Cardiac muscle cell (in vitro differentiated cells and primary cell): ENCODE data around the gene PFKFB2. TPM values are rescaled to one million over a fixed set of nuclear protein-coding genes. Genes with fewer than 3 reads are reported as not detected.

Source experiments
- DNase-seq, 2 donors: peaks; one replicate each; pipeline versions ENCODE4 v3.0.0 to v3.0.0-alpha.2; 2010 to 2017; ENCODE audit warnings: low read depth in 1 of 2, low spot score in 1 of 2
- H3K27ac ChIP-seq: fragments of 200-600 bp; sonication (generic); 2 replicates; pipeline ENCODE4 v1.5.1; 2016
- H3K27me3 ChIP-seq: fragments of 200-600 bp; sonication (generic); 2 replicates; pipeline ENCODE4 v1.6.0; 2016; ENCODE audit warnings: control low read depth
- H3K36me3 ChIP-seq: fragments of 200-600 bp; sonication (generic); 2 replicates; pipeline ENCODE4 v1.5.1; 2016; ENCODE audit warnings: control low read depth
- H3K4me1 ChIP-seq: fragments of 200-600 bp; sonication (generic); 2 replicates; pipeline ENCODE4 v1.8.1; 2017; ENCODE audit warnings: low read depth, mild to moderate bottlenecking, mixed run types
- H3K4me3 ChIP-seq: fragments of 200-600 bp; sonication (generic); 2 replicates; pipeline ENCODE4 v1.5.1; 2016; ENCODE audit warnings: mild to moderate bottlenecking
- H3K9me3 ChIP-seq: fragments of 200-600 bp; sonication (generic); 2 replicates; pipeline ENCODE4 v1.5.1; 2017; ENCODE audit warnings: low read depth, mild to moderate bottlenecking, control low read depth
- polyA plus RNA-seq: library from polyadenylated mRNA; unstranded; fragments of >200 nt; fragmentation: Nextera tagmentation; extraction: Ambion mirVana; gene quantifications from 2 replicates; pipeline ENCODE4 v1.2.1, GENCODE V29; 2016
- total RNA-seq: library from RNA; depleted of rRNA; stranded (reverse); fragments of >200 nt; gene quantifications from 2 replicates; pipeline ENCODE4 v1.2.3, GENCODE V29; 2016
- TF ChIP-seq, protein P1 (sequence below): IDR thresholded peaks from 2 replicates; pipeline ENCODE4 v1.5.1; 2012; ENCODE audit warnings: low read depth, mild to moderate bottlenecking, low read length

Gene PFKFB2
- total and polyA plus RNA-seq, 2 experiments from 2014 or later, result 3.6 to 6.0 TPM

DNA sequence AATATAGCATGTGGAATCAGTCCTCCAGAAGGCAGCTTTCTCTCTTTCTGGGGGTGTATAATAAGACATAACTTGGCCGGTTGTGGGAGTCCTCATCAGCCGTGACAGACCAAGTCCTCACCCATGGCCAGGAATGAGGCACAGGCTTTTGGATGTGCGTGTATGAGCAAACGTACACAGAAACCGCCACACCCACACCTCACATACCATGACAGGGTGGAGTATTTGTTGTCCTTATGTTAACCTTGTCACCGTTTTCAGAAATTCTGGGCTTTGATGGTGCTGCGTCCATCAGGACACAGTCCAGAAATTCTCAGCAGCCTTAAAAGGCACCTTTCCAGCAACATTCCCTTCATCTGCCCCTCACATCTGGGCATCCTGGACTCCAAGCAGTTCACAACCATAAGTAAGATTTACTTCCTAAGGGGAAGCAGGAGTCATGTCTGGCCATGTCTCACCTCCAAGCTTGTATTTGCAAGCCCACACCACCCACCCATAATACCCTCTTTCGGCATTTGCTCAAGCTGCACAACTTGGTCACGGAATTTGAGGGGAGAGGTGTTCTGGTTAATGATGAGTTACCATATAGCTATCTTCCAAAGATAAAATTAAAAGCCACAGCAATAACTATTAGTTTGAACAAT, 32.9 kb upstream of the PFKFB2 start:
- no peak for DNase-seq
- no peak overlapping the region for H3K4me3 ChIP-seq
- H3K9me3 ChIP-seq, result no peaks in the 10 kb centered on the region
- H3K36me3 ChIP-seq, result no peaks in the 10 kb centered on the region
- H3K27ac ChIP-seq, result no peak overlapping the region
- H3K27me3 ChIP-seq, result no peaks in the 10 kb centered on the region
- TF ChIP-seq, protein P1, sequence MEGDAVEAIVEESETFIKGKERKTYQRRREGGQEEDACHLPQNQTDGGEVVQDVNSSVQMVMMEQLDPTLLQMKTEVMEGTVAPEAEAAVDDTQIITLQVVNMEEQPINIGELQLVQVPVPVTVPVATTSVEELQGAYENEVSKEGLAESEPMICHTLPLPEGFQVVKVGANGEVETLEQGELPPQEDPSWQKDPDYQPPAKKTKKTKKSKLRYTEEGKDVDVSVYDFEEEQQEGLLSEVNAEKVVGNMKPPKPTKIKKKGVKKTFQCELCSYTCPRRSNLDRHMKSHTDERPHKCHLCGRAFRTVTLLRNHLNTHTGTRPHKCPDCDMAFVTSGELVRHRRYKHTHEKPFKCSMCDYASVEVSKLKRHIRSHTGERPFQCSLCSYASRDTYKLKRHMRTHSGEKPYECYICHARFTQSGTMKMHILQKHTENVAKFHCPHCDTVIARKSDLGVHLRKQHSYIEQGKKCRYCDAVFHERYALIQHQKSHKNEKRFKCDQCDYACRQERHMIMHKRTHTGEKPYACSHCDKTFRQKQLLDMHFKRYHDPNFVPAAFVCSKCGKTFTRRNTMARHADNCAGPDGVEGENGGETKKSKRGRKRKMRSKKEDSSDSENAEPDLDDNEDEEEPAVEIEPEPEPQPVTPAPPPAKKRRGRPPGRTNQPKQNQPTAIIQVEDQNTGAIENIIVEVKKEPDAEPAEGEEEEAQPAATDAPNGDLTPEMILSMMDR, result no peak
- peaks cover 16% of the 10 kb centered on the region for H3K4me1 ChIP-seq

DNA sequence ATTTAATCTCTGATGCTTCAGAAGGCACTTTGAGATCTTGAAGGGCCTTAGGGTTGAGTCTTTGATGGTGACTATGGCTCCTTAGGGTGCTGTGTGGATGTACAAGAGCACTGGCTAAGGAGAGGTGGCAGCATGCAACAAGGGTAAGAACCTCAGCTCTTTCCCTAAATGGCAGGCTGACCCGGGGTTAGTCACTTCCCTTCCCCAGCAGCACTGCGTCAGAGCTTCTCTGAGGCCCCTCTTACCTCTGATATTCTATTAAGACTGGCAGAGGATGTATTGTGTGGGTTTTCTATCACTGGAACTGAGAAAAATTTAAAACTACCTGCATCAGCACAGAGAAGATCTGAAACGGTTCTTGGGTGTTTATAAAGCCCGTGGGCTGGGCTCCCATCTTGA, 32.4 kb upstream of the PFKFB2 start:
- TF ChIP-seq, protein P1, result no peak
- no peak overlapping the region for H3K4me3 ChIP-seq
- H3K27ac ChIP-seq, result peak overlapping the region; percentile 13
- H3K9me3 ChIP-seq, result no peaks in the 10 kb centered on the region
- peak in 1 of 2 donors; percentile 42 for DNase-seq
- no peaks in the 10 kb centered on the region for H3K27me3 ChIP-seq
- no peaks in the 10 kb centered on the region for H3K36me3 ChIP-seq
- H3K4me1 ChIP-seq, result peaks cover 21% of the 10 kb centered on the region

DNA sequence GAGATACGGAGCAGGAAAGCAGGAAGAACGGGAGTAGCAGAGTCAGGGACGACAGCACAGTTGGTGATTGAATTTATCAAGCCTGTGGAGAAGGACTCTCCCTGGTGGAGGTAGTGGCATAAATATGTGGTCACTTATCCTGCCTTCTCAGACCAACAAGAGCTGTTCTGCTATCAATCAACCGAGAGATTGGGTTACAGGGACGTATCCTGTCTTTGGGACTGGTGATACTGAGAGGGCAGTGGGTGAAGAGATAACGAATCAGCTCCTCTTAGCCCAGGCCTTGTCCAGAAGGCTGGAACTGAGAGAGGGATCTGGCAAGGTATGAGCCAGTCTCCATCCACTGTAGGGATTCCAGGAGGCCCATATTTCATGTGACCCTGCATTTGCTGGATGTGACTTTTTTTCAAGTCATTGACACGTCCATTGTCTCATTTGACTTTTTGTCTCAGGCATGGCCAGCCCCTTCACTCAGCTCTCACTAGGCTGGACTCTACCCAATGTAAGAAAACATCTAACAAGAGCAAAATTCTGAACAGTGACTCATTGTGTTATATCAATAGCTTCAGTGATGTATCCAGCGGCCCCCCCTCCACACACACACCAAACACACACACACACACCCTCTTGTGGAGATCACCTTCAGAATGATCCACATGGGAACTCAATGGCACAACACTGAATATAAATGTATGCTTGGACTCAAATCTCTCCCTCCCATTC, 31.8 kb upstream of the PFKFB2 start:
- H3K27me3 ChIP-seq, result no peaks in the 10 kb centered on the region
- TF ChIP-seq, protein P1, result no peak
- no peak overlapping the region for H3K4me3 ChIP-seq
- DNase-seq, result peak; percentile 16 to 53
- H3K9me3 ChIP-seq, result no peaks in the 10 kb centered on the region
- H3K27ac ChIP-seq, result peak overlapping the region; percentile 13
- H3K4me1 ChIP-seq, result peaks cover 27% of the 10 kb centered on the region
- H3K36me3 ChIP-seq, result no peaks in the 10 kb centered on the region

DNA sequence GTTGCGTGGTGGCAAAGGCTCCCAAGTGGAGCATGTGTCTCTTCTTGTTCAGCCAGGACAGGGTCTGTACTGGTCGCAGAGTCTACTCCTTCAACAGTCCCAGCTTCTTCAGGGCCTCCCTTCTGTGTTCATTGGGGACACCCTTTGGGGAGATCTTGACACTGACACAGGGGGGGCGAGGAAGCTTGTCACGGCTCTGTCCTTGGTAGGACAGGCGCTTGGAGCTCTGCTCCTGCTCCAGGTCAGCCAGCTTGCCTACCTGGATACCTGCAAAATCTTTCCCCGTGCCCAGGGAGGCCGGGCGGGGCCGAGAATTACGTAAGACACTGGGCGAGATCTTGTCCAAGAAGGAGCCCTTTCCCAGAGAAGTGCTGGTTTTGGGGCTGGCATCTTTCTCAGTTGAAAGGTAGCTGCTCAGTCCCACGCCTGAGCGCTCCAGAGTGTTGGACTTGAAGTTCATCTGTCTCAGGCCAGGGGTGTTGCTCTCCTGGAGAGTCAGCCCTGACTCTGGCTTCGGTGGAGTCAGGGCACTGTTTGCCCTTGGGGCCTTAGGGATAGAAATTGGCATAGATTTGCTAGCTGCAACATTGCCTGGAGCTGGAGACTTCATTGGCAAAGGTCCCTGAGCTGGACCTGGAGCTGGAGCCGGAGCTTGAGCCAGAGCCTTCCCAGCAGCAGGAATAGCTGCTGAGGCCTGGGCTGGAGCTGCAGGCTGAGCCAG, 31.0 kb upstream of the PFKFB2 start:
- H3K27ac ChIP-seq, result no peak overlapping the region
- no peaks in the 10 kb centered on the region for H3K27me3 ChIP-seq
- DNase-seq, result no peak
- TF ChIP-seq, protein P1, result no peak
- no peaks in the 10 kb centered on the region for H3K9me3 ChIP-seq
- H3K36me3 ChIP-seq, result no peaks in the 10 kb centered on the region
- peaks cover 30% of the 10 kb centered on the region for H3K4me1 ChIP-seq
- no peak overlapping the region for H3K4me3 ChIP-seq

DNA sequence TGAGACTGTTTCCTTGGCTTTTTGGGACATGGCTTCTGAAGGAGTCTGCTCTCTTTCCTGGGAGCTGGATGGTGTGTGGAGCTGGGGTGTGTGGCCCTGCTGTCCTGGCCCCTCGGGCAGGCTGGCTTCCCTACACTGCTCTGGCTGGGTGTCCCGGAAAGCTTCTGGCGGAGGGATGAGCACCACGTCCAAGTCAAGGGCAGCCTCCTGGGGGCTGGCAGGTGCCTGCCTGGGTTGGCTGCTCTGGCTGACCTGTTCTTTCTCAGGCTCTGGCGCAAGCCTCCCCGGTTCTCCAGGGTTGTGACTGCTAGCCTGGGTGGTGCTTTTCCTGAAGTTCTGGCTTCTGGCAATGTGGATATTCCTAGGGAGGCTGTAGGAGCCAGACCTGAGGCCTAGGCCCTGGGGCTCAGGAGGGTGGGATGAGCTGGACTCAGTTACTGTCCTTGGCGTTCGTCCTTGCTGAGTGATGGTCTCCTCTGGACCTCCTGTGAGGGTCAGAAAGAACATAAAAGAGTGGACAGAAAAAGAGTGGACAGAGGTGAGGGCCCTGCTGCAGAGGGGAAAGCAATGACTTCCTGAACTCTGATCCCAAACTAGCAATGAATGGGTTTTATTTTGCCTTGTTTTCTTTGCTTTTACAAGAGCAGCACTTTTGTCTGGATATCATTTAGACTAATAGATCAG, 29.9 kb upstream of the PFKFB2 start:
- H3K27ac ChIP-seq, result no peak overlapping the region
- H3K36me3 ChIP-seq, result no peaks in the 10 kb centered on the region
- no peaks in the 10 kb centered on the region for H3K27me3 ChIP-seq
- TF ChIP-seq, protein P1, result no peak
- no peak for DNase-seq
- peaks cover 30% of the 10 kb centered on the region for H3K4me1 ChIP-seq
- H3K4me3 ChIP-seq, result no peak overlapping the region
- no peaks in the 10 kb centered on the region for H3K9me3 ChIP-seq
